ENCODE results near the gene TFEB.

GRCh38 chr6:41779788-41780550, 44.6 kb upstream of the TFEB start, which contains the start of gene FRS3:
- TF ChIP-seq CTCF (IDR thresholded peaks at IDR 0.05) (peak; percentile 89 to 99 (median 98)), POLR2A (IDR thresholded peaks at IDR 0.05) (peak in 1 of 3 donors; percentile 42)
